Mesenchymal stem cell (in vitro differentiated cells and primary cell): ENCODE measurements around the gene MRTO4.

Experiments
- DNase-seq: peaks from one replicate; pipeline ENCODE4 v3.0.0-alpha.2; 2013
- H2AFZ ChIP-seq: one replicate; pipeline ENCODE4 v1.6.1; 2013; ENCODE audit warnings: low read depth, mild to moderate bottlenecking, control low read depth, inconsistent platforms, low read length, moderate library complexity
- H2AK5ac ChIP-seq: 2 replicates; pipeline ENCODE4 v1.6.1; 2013; ENCODE audit warnings: low read length, moderate library complexity, mild to moderate bottlenecking, inconsistent platforms; ENCODE audit not compliant: severe bottlenecking
- H2BK120ac ChIP-seq: one replicate; pipeline ENCODE4 v1.6.1; 2013; ENCODE audit warnings: low read depth, mild to moderate bottlenecking, inconsistent platforms, low read length, moderate library complexity
- H2BK12ac ChIP-seq, 2 experiments: one replicate each; pipeline ENCODE4 v1.6.1; 2013; ENCODE audit warnings: inconsistent platforms in 2 of 2, low read length in 2 of 2, mild to moderate bottlenecking in 2 of 2, moderate library complexity in 2 of 2, control low read depth in 1 of 2
- H2BK15ac ChIP-seq: one replicate; pipeline ENCODE4 v1.6.1; 2013; ENCODE audit warnings: mild to moderate bottlenecking, low read depth, inconsistent platforms; ENCODE audit not compliant: poor library complexity, severe bottlenecking
- H2BK5ac ChIP-seq: 2 replicates; pipeline ENCODE4 v1.6.1; 2013; ENCODE audit warnings: low read depth, mild to moderate bottlenecking, low read length, control low read depth, inconsistent platforms; ENCODE audit not compliant: poor library complexity, severe bottlenecking
- H3K14ac ChIP-seq, 2 experiments: one replicate each; pipeline ENCODE4 v1.6.1; 2013; ENCODE audit warnings: inconsistent platforms in 2 of 2, low read length in 2 of 2, control low read depth in 1 of 2, mild to moderate bottlenecking in 1 of 2, moderate library complexity in 1 of 2
- H3K18ac ChIP-seq, 2 experiments: one replicate each; pipeline ENCODE4 v1.6.1; 2013; ENCODE audit warnings: inconsistent platforms in 2 of 2, low read length in 2 of 2, control low read depth in 1 of 2, low read depth in 1 of 2, mild to moderate bottlenecking in 1 of 2
- H3K23ac ChIP-seq, 2 experiments: one replicate each; pipeline ENCODE4 v1.6.1; 2013; ENCODE audit warnings: inconsistent platforms in 2 of 2, low read length in 2 of 2, mild to moderate bottlenecking in 2 of 2, moderate library complexity in 2 of 2, control low read depth in 1 of 2
- H3K27ac ChIP-seq: 2 replicates; pipeline ENCODE4 v1.5.1; 2013; ENCODE audit warnings: mild to moderate bottlenecking, moderate library complexity, low read length, control low read depth, inconsistent platforms; ENCODE audit not compliant: poor library complexity, severe bottlenecking
- H3K27me3 ChIP-seq, 2 experiments: 2 replicates each; pipeline versions ENCODE4 v1.6.1 to v1.7.0; 2013; ENCODE audit warnings: low read length in 2 of 2, mild to moderate bottlenecking in 2 of 2, moderate library complexity in 2 of 2, control low read depth in 1 of 2, inconsistent platforms in 1 of 2; ENCODE audit not compliant: control insufficient read depth in 1 of 2, insufficient read depth in 1 of 2
- H3K36me3 ChIP-seq, 2 experiments: 2 replicates each; pipeline versions ENCODE4 v1.6.1 to v1.7.0; 2013; ENCODE audit warnings: low read length in 2 of 2, control low read depth in 1 of 2, inconsistent platforms in 1 of 2, low read depth in 1 of 2, mild to moderate bottlenecking in 1 of 2; ENCODE audit not compliant: insufficient read depth in 2 of 2, control insufficient read depth in 1 of 2
- H3K4ac ChIP-seq, 2 experiments: one replicate each; pipeline ENCODE4 v1.6.1; 2013; ENCODE audit warnings: inconsistent platforms in 2 of 2, low read length in 2 of 2, mild to moderate bottlenecking in 2 of 2, moderate library complexity in 2 of 2, control low read depth in 1 of 2, low read depth in 1 of 2
- H3K4me1 ChIP-seq: 2 replicates; pipeline ENCODE4 v1.6.1; 2013; ENCODE audit warnings: low read depth, low read length, control low read depth; ENCODE audit not compliant: control insufficient read depth, insufficient read depth
- H3K4me2 ChIP-seq: 2 replicates; pipeline ENCODE4 v1.6.1; 2013; ENCODE audit warnings: low read length, mild to moderate bottlenecking, inconsistent platforms; ENCODE audit not compliant: poor library complexity, severe bottlenecking
- H3K4me3 ChIP-seq, 2 experiments: 2 replicates each; pipeline versions ENCODE4 v1.5.1 to v1.7.0; 2013; ENCODE audit warnings: low read length in 2 of 2, mild to moderate bottlenecking in 2 of 2, control low read depth in 1 of 2, low read depth in 1 of 2; ENCODE audit not compliant: insufficient read depth in 1 of 2
- H3K79me1 ChIP-seq: replicated peaks from 2 replicates; pipeline ENCODE4 v1.6.1; 2013; ENCODE audit warnings: mild to moderate bottlenecking, control low read depth, low read length, inconsistent platforms; ENCODE audit not compliant: poor library complexity, severe bottlenecking
- H3K9ac ChIP-seq: 2 replicates; pipeline ENCODE4 v1.7.0; 2013; ENCODE audit warnings: mild to moderate bottlenecking, low read length, moderate library complexity
- H3K9me3 ChIP-seq: 2 replicates; pipeline ENCODE4 v1.7.0; 2013; ENCODE audit warnings: mild to moderate bottlenecking, low read length; ENCODE audit not compliant: control insufficient read depth
- H4K8ac ChIP-seq: one replicate; pipeline ENCODE4 v1.6.1; 2013; ENCODE audit warnings: inconsistent platforms, mild to moderate bottlenecking, low read length, moderate library complexity
- H4K91ac ChIP-seq: one replicate; pipeline ENCODE4 v1.6.1; 2013; ENCODE audit warnings: mild to moderate bottlenecking, low read length, inconsistent platforms
- WGBS: methylation state at CpG from one replicate; pipeline ENCODE4 v1.1.7; 2013; ENCODE audit warnings: mixed read lengths; 5-methylcytosine and 5-hydroxymethylcytosine counted together

The MRTO4 gene

GRCh38 chr1:19307794-19308508 is 56.3 kb downstream of the MRTO4 start:
- Histone ChIP-seq H3K9me3 (no peaks in the 10 kb centered on the region), H4K8ac (no peak overlapping the region), H3K14ac (no peak overlapping the region)

GRCh38 chr1:19308509-19308907 is 56.9 kb downstream of the MRTO4 start:
- no peak overlapping the region for H2BK5ac ChIP-seq
- WGBS: 100% methylated on average over 3 of the region's 3 CpGs
- no peaks in the 10 kb centered on the region for H3K27me3 ChIP-seq
- H4K91ac ChIP-seq: no peak overlapping the region
- H3K79me1 ChIP-seq: peaks cover 37% of the 10 kb centered on the region
- no peak overlapping the region for H2AFZ ChIP-seq
- no peak overlapping the region for H3K27ac ChIP-seq
- H3K4me2 ChIP-seq: no peak overlapping the region
- H3K18ac ChIP-seq: no peak overlapping the region
- H2BK15ac ChIP-seq: no peak overlapping the region
- H2BK12ac ChIP-seq: no peak overlapping the region
- no peak overlapping the region for H3K4ac ChIP-seq
- no peaks in the 10 kb centered on the region for H3K9me3 ChIP-seq
- DNase-seq: no peak
- peaks cover 45 to 54% of the 10 kb centered on the region in 2 experiments for H3K36me3 ChIP-seq
- H2BK120ac ChIP-seq: no peak overlapping the region
- no peak overlapping the region for H3K4me3 ChIP-seq
- no peak overlapping the region for H4K8ac ChIP-seq
- peaks cover 20% of the 10 kb centered on the region for H3K4me1 ChIP-seq
- H2AK5ac ChIP-seq: no peak overlapping the region
- no peak overlapping the region for H3K23ac ChIP-seq
- H3K9ac ChIP-seq: peak overlapping the region; percentile 70
- no peak overlapping the region for H3K14ac ChIP-seq

More at GRCh38 chr1:19307794-19308508, 56.3 kb downstream of the MRTO4 start:
- Histone ChIP-seq H3K4me3 (no peak overlapping the region), H2AK5ac (no peak overlapping the region), H3K27ac (no peak overlapping the region), H2BK120ac (no peak overlapping the region), H3K36me3 (peaks cover 49 to 57% of the 10 kb centered on the region in 2 experiments), H3K4me2 (no peak overlapping the region), H3K79me1 (peaks cover 34% of the 10 kb centered on the region), H2BK15ac (no peak overlapping the region), H2BK12ac (no peak overlapping the region), H3K9ac (no peak overlapping the region), H3K23ac (no peak overlapping the region), H4K91ac (no peak overlapping the region), H2AFZ (no peak overlapping the region), H3K18ac (no peak overlapping the region), H3K4me1 (peaks cover 16% of the 10 kb centered on the region), H3K27me3 (no peaks in the 10 kb centered on the region), H3K4ac (no peak overlapping the region), H2BK5ac (no peak overlapping the region)
- DNase-seq: no peak
- 94% methylated on average over 10 of the region's 10 CpGs for WGBS

- no peak overlapping the region for H3K18ac ChIP-seq
- no peak overlapping the region for H3K14ac ChIP-seq
- H3K4ac ChIP-seq: no peak overlapping the region
- no peak overlapping the region for H4K8ac ChIP-seq
- no peak overlapping the region for H2BK15ac ChIP-seq
- H3K4me1 ChIP-seq: peaks cover 23% of the 10 kb centered on the region
- no peak overlapping the region for H3K23ac ChIP-seq
- 94% methylated on average over 5 of the region's 6 CpGs for WGBS
- no peak overlapping the region for H4K91ac ChIP-seq
- peaks cover 45 to 54% of the 10 kb centered on the region in 2 experiments for H3K36me3 ChIP-seq
- peak overlapping the region; percentile 70 for H3K9ac ChIP-seq
- no peak overlapping the region for H2AK5ac ChIP-seq
- H3K79me1 ChIP-seq: peaks cover 44% of the 10 kb centered on the region
- H3K4me2 ChIP-seq: no peak overlapping the region
- no peaks in the 10 kb centered on the region for H3K27me3 ChIP-seq
- no peak overlapping the region for H3K27ac ChIP-seq
- H2AFZ ChIP-seq: no peak overlapping the region
- H3K4me3 ChIP-seq: no peak overlapping the region
- no peak overlapping the region for H2BK120ac ChIP-seq
- no peak overlapping the region for H2BK5ac ChIP-seq
- peak; percentile 93 for DNase-seq
- no peaks in the 10 kb centered on the region for H3K9me3 ChIP-seq
- no peak overlapping the region for H2BK12ac ChIP-seq
These were observed 57.7 kb downstream of the MRTO4 start for GRCh38 chr1:19309123-19309813.
